ENCODE data around the gene CD86.
"Not testable (repeated sequence)": the region's sequence is repeated elsewhere in the genome, so short reads cannot be mapped to it uniquely, and the experiment has no call there.

The CD86 gene

GRCh38 chr3:122055215-122055614, at the start of gene CD86:
Gene CD86 (plus strand): TSS chr3:122055362. CDS start chr3:122055490, 128 bp downstream.
- DNase-seq: no peak

DNA sequence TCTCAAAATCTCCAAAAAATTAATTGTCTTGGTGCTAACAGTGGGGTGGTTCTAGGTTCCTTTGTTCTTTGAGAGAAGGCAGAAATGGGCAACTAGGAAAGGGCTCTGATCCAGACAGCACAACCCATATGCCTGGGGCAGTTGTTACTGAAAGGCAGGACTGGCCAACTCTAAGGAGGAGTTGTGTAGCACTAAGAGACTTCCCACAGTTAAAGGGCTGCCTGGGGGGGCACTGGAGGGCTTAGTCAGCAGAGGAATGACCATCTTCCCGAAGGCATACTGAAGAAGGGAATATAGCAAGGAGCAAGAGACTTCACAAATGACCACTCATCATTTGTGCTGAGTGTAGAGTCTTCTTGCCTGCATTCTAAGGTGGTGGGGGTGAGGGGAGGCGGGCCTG, 48.9 kb upstream of the CD86 start:
- no peak for DNase-seq

DNA sequence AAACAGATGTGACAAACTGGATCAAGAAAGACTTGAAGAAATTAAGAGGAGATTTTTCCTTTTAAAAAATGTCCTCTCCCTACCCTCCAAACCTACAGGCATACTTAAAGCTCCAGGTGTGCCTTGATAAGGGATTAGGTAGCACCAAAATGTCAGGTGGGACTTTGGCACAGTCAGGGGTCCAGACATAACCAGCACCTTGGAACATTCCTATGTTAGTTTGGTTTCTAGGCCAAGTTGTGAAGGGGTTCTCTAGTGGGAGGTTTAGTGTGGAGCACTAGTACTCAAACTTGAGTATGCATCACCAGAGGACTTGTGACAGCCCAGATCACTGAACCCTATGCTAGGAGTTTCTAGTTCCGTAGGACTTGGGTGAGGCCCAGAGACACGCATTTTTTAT, 47.0 kb upstream of the CD86 start:
- no peak for DNase-seq

DNA sequence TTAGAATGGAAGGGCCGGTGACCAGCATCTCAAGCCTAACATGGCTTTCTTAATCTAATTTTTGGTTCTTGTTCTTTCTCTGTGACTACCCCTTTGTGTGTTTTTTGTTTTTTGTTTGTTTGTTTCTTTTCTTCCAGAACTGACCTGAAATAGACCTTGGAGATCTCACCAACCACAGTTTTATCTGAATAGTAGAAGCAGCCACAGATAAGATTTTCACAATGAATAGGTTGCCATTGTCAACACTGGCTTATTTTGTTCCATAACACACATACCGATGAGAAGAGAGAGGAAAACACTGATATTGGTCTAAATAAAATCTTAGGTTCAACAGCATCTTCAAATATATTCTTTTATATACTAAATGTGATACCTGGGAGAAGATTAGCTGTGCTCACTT, 44.7 kb upstream of the CD86 start:
- DNase-seq: no peak

- no peak for DNase-seq
These were observed 43.8 kb upstream of the CD86 start for GRCh38 chr3:122011396-122011795.

DNA sequence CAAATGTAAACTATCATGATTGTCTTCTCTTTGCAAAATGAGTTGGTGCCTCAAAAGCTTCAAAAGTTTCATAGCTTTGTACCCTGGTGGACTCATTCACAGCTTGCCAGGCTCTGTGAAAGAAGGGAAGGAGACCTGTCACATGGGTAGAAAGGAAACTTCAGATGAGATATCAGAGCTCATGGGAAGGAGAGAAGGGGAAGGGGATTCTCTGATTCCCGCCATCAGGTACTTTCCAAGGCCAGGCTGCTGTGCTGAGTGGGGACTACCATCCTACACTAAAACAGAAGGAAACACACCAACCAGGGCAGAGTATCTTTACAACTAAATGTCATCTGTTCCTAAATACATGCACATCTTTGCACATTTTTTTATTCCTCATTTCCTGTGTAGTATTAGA, 42.3 kb upstream of the CD86 start:
- no peak for DNase-seq

DNA sequence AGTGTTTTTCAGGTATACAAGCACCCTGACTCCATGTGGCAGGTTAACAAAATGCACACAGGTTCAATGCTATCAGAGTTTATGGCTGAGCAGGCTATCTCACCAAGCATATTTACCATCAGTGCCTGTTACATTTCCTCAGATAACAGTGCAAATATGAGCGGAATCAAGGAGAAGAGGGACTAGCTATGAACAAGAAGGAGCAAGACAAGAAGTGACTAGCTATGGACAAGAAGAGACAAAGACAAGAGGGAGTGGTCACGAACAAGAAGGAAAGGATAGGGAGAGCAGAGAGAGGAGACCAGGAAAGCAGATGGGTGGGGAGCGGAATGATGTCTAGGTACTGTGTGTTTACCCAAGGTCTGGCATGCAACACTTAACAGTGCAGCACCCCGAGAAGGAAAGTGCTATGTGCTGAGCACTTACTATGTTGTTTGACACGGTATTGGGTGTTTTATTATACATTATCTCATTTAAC, 41.7 kb upstream of the CD86 start:
- no peak for DNase-seq

DNA sequence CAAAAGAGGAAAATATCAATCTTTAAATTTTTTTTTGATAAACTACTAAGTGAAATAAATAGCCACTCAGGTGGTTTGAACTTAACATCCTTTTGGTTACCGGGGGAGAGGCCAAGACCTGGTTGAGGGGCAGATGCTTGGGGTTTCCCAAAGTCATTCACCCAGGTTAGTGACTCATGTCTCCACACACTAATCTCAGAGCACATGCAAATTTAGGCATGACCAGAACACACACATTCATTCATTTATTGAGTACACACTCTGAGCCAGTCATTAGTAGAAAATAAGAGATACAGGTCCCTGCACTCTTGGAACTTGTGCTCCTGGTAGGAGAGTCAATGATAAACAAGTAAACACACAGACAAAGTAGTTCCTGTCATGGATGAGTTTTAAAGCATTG, 40.4 kb upstream of the CD86 start:
- DNase-seq: no peak

DNA sequence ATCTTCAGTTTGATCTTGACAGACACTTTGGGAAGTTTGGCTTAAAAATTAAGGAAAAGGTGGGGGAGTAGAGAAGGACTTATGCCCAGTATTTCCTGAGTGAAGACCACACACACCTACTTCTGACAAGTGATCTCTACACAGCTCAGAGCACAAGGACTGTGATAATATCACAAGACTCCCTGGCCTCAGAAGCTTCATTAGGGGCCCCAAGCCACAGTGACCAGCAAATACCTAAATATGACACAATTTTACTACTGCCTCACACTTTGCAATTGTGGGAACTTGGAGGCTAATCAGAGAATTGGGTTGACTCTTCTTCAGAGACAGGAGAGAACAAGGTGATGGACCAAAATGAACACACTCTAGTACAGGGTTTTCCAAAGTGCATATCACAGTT, 35.7 kb upstream of the CD86 start:
- no peak for DNase-seq

DNA sequence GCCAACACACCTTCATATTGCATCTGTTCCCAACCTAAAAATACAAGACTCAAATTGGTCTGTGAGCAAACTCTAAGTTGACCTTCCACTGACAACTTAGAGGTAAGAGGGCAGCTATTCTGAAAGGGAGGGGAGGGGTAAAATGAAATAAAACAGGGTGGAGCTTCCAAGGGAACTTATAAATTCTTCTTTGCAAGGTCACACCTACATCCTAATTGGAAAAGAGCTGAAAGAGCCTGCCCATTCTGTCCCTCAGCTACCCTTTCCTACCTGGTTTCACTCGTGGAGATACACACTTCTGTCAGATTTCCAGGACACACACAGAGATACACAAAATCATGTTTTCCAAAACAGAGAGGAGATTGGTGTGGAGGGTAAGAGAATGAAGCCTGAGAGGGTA, 34.1 kb upstream of the CD86 start:
- DNase-seq: no peak

- DNase-seq: no peak
These were observed 33.3 kb upstream of the CD86 start, which contains the start of gene ILDR1 for GRCh38 chr3:122021811-122022401. Gene ILDR1 (minus strand): TSS chr3:122022247. CDS start chr3:122022077, 170 bp downstream.

DNA sequence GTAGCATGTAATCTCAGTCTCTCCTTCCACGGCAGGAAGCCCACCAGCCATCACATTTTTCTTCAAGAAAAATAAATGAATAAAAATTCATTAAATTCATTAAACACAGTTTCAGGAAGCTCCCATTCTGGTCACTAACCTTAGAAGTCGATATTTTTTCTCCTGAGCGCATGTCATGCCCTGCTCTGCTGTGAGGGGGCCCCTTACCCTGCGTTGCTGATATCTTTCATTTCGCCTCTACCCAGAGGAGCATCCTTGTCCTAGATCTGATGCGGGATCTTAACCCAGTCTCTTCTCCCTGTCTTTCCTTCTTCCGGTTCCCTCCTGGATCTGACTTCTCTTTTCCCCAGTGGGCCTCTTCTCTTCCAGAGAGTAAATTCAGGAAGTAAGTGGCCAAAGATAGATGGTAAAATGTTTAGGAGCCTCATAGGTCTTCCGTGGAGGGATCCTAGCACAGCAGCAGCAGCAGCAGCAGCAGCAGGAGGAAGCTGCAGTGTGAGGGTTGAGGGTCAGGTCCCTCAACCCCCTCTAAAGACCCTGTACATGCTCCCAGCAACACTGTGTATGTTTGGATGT, 31.7 kb upstream of the CD86 start:
- no peak for DNase-seq

DNA sequence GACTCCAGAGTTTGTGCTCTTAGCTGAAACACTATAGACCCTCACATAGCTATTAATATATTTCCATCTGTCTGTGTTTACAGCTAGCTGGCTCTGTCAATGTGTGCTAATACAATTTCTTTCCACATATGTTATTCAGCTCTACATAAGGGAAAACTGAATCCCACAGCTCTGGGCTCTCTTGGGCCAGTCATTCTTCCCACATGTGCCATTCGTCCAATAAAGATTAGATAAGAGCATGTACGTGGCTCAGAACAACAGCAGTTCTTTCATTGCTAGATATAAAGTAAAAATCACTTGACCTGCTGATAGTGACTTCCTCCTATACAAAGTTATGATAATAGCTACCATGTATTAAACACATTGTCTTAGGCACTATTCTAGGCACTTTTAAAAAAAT, 30.4 kb upstream of the CD86 start:
- DNase-seq: no peak

DNA sequence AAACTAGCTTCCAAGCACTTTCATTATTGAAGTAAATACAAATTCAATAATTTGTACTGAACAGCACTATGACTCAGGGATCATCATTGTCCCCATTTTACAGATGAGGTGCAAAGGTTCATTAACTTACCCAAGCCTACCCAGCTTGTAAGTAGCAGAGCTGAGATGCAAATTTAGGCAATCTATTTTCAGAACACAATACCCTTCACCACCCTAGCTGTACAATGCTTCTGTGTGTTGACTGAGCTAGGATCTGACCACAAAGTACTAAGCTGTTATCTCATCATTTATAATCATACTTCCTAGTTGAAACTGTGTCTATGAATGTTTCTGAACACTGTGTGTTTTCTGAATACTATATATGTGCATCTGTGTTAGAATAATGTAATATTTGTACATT, 29.9 kb upstream of the CD86 start:
- DNase-seq: no peak

DNA sequence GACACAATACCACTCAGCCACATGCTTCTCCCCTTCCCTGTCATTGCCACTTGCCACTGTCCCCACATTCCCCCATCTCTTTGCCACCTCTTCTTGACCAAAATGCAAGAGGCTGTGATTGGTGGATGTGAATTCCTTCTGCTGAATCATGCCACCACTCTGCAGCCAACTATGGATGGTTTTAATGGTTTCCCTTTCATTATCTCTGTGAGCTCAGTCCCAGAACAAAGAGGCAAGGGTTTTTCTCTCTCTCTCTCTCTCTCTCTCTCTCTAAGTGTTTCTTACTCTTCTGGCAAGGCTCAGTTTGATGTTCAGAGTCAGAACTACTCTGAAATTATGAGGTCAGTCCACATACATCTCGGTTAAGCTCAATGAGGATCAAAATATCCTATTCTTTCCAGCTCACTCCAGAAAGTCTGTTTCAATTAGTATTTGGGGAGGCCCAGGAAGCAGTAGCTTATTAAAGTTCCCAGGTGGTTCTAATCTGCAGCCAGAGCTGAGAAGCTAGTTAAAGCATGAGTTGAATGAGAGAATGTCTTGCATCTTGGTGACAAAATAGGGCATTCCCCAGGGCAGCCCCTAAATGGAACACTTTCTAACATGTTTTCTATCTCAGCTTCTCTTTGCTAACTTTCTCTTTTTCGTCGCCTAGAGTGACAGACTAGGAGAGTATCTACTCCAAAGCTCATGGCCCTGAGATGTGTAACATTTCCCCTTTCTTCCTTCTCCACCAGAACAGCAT, 24.6 kb upstream of the CD86 start:
- DNase-seq: no peak

DNA sequence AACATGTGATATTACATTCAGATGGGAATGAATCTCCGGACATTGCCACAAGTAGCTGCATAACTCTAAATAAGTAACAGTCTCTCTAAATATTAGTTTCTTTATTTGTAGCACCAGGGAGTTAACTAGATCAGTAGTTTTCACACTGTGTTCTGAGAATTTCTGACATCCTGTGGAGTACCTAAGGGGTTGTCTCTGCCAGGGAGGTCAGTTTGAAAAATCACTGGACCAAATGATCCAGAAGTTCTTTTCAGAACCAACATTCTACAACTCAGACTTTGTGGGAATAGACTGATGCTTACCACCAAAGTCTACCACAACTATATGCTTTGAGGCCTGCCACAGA, 24.1 kb upstream of the CD86 start:
- DNase-seq: no peak

DNA sequence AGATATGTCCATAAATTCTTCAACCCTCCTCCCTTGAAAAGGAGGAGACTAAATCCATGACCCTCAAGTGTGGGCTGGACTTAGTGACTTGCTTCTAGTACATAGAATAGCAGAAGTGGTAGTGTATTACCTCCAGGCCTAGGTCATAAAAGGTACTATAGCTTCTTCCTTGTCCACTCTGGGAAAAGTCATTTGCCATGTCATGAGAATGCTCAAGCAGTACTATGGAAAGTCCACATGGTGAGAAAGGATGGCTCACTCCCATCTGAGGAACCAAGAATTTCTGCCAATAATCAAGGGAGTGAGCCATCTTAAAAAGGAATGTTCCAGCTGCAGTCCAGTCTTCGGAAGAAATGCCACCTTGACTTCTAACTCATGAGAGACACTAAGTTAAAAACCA, 22.6 kb upstream of the CD86 start:
- DNase-seq: no peak

- no peak for DNase-seq
These were observed 22.1 kb upstream of the CD86 start for GRCh38 chr3:122033023-122033422.

GRCh38 chr3:122047296-122047695, 7.9 kb upstream of the CD86 start:
- not testable (repeated sequence) for DNase-seq

DNA sequence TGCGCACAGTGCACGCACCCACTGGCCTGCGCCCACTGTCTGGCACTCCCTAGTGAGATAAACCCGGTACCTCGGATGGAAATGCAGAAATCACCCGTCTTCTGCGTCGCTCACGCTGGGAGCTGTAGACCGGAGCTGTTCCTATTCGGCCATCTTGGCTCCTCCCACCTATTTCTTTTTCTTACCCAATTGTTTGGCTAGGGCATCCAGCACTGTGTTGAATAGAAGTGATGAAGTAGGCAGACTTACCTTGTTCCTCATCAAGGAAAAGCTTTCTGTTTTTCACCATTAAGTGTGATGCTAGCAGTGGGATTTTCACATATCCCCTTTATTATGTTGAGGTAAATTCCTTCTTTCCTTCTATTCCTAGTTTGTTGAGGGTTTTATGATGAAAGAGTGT, 7.4 kb upstream of the CD86 start:
- DNase-seq: not testable (repeated sequence)

- DNase-seq: no peak
These were observed 2.2 kb upstream of the CD86 start for GRCh38 chr3:122052968-122053367.

DNA sequence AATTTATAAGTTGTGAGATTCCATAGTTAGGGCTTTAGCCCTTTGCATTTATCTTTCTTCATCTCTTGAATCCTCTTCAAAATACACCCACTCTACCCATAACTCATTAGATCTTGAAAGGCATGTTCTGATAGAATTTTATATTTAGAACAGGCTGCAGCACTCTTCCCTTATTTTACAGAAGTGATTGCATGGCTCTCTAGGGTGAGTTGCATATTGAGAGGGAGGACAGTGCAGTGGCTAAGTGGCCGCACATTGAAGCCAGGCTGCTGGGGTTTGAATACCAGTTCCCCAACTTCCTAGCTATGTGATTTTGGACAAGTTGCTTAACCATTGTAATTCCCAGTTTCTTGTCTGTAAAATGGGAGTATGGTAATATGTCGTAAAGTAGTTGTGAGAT, 2.5 kb downstream of the CD86 start:
- no peak for DNase-seq

GRCh38 chr3:122058294-122058693, 3.1 kb downstream of the CD86 start:
- DNase-seq: no peak

GRCh38 chr3:122060040-122060698, 5.0 kb downstream of the CD86 start:
- DNase-seq: no peak

Data from NCI-H187 treated with DMSO at 0.1 percent for 48 hours (cell line).